HG03139 (cell line): ENCODE data around the gene ESR1.
"Not testable (repeated sequence)": the region's sequence is repeated elsewhere in the genome, so short reads cannot be mapped to it uniquely, and the experiment has no call there.

Experiments used
- ATAC-seq: cut with Tn5 transposase; IDR thresholded peaks from one replicate; pipeline ENCODE4 v1.9.1; 2021; ENCODE audit not compliant: unreplicated experiment

The ESR1 gene

GRCh38 chr6:151964412-151964811 lies 156.9 kb downstream of the ESR1 start:
- ATAC-seq = not testable (repeated sequence)

GRCh38 chr6:151974061-151974617 lies 166.7 kb downstream of the ESR1 start:
- ATAC-seq = no peak

- ATAC-seq = no peak
Observed at GRCh38 chr6:151975795-151976194, 168.3 kb downstream of the ESR1 start.

- not testable (repeated sequence) for ATAC-seq
Observed at GRCh38 chr6:151988199-151988598, 180.7 kb downstream of the ESR1 start.

GRCh38 chr6:151992091-151992490 lies 184.6 kb downstream of the ESR1 start:
- no peak for ATAC-seq

- no peak for ATAC-seq
Observed at GRCh38 chr6:151993364-151993763, 185.9 kb downstream of the ESR1 start.

- ATAC-seq = no peak
Observed at GRCh38 chr6:151998784-151999183, 191.3 kb downstream of the ESR1 start.

- no peak for ATAC-seq
Observed at GRCh38 chr6:151999194-151999593, 191.7 kb downstream of the ESR1 start.

GRCh38 chr6:152001408-152001807 lies 193.9 kb downstream of the ESR1 start:
- ATAC-seq = no peak

- no peak for ATAC-seq
Observed at GRCh38 chr6:152002306-152002705, 194.8 kb downstream of the ESR1 start.

- no peak for ATAC-seq
Observed at GRCh38 chr6:152004036-152004566, 196.6 kb downstream of the ESR1 start.

- no peak for ATAC-seq
Observed at GRCh38 chr6:152004896-152005295, 197.4 kb downstream of the ESR1 start.

- no peak for ATAC-seq
Observed at GRCh38 chr6:152008779-152009178, 201.3 kb downstream of the ESR1 start.

- ATAC-seq = no peak
Observed at GRCh38 chr6:152012227-152012626, 204.7 kb downstream of the ESR1 start.

GRCh38 chr6:152018876-152019275 lies 211.4 kb downstream of the ESR1 start:
- no peak for ATAC-seq

GRCh38 chr6:152022303-152022702 lies 214.8 kb downstream of the ESR1 start:
- no peak for ATAC-seq

- ATAC-seq = no peak
Observed at GRCh38 chr6:152023613-152024012, 216.1 kb downstream of the ESR1 start.

GRCh38 chr6:152026291-152026690 lies 218.8 kb downstream of the ESR1 start:
- no peak for ATAC-seq

GRCh38 chr6:152026744-152027143 lies 219.3 kb downstream of the ESR1 start:
- not testable (repeated sequence) for ATAC-seq

- not testable (repeated sequence) for ATAC-seq
Observed at GRCh38 chr6:152033765-152034164, 226.3 kb downstream of the ESR1 start.

GRCh38 chr6:152034631-152035030 lies 227.1 kb downstream of the ESR1 start:
- ATAC-seq = no peak

GRCh38 chr6:152046118-152046517 lies 238.6 kb downstream of the ESR1 start:
- no peak for ATAC-seq

GRCh38 chr6:152048921-152049320 lies 241.4 kb downstream of the ESR1 start:
- ATAC-seq = no peak
